Endodermal cell (in vitro differentiated cells): ENCODE results near the gene SYNE2. TPM values are rescaled to one million over a fixed set of nuclear protein-coding genes. Genes with fewer than 3 reads are reported as not detected.
A peak's percentile ranks its signal among the peaks of the same experiment; 100 is the strongest.

Source experiments
- DNase-seq: peaks from one replicate; pipeline ENCODE4 v3.0.0-alpha.2; 2017
- H3K27ac ChIP-seq: 2 replicates; pipeline ENCODE4 v1.5.1; 2013; ENCODE audit warnings: mild to moderate bottlenecking, low read depth, low read length, moderate library complexity
- H3K27me3 ChIP-seq: 2 replicates; pipeline ENCODE4 v1.6.1; 2013; ENCODE audit warnings: mild to moderate bottlenecking, low read length, moderate library complexity; ENCODE audit not compliant: insufficient read depth, control insufficient read depth, poor library complexity, severe bottlenecking
- H3K36me3 ChIP-seq: 2 replicates; pipeline ENCODE4 v1.7.0; 2013; ENCODE audit warnings: mild to moderate bottlenecking, low read length, moderate library complexity; ENCODE audit not compliant: control insufficient read depth, insufficient read depth
- H3K4me1 ChIP-seq: one replicate; pipeline ENCODE4 v1.7.0; 2013; ENCODE audit warnings: low read length; ENCODE audit not compliant: control insufficient read depth, insufficient read depth
- H3K4me3 ChIP-seq: 2 replicates; pipeline ENCODE4 v1.5.1; 2013; ENCODE audit warnings: mild to moderate bottlenecking, low read length, moderate library complexity
- H3K9ac ChIP-seq: 2 replicates; pipeline ENCODE4 v1.6.1; 2013; ENCODE audit warnings: mild to moderate bottlenecking, low read length, moderate library complexity; ENCODE audit not compliant: poor library complexity, severe bottlenecking; ENCODE audit errors: extremely low read depth
- H3K9me3 ChIP-seq: 2 replicates; pipeline ENCODE4 v1.6.1; 2013; ENCODE audit warnings: mild to moderate bottlenecking, low read length, moderate library complexity; ENCODE audit not compliant: control insufficient read depth
- H3K27ac Mint-ChIP-seq: 2 replicates; pipeline ENCODE4 v1.8.0; 2020; ENCODE audit warnings: mixed read lengths
- H3K27me3 Mint-ChIP-seq: 2 replicates; pipeline ENCODE4 v1.8.0; 2021; ENCODE audit warnings: mild to moderate bottlenecking, mixed read lengths; ENCODE audit not compliant: insufficient read depth
- H3K36me3 Mint-ChIP-seq: 2 replicates; pipeline ENCODE4 v1.8.0; 2020; ENCODE audit warnings: low read depth, mixed read lengths
- H3K4me1 Mint-ChIP-seq: 2 replicates; pipeline ENCODE4 v1.8.0; 2020; ENCODE audit warnings: mixed read lengths
- H3K4me3 Mint-ChIP-seq: 2 replicates; pipeline ENCODE4 v1.8.0; 2020; ENCODE audit warnings: mild to moderate bottlenecking, moderate library complexity, mixed read lengths
- H3K9me3 Mint-ChIP-seq: 2 replicates; pipeline ENCODE4 v1.8.0; 2020; ENCODE audit warnings: mild to moderate bottlenecking, mixed read lengths
- WGBS, 2 experiments: methylation state at CpG; one replicate each; pipeline versions ENCODE4 v1.1.5 to v1.1.7; 2013; ENCODE audit warnings: missing lambda C conversion rate in 2 of 2, mixed read lengths in 1 of 2; ENCODE audit not compliant: insufficient coverage in 1 of 2, insufficient read length in 1 of 2; 5-methylcytosine and 5-hydroxymethylcytosine counted together
- total RNA-seq, 2 donors: library from RNA; stranded (reverse); fragmentation: NEBNext Ultra II Directional in 1 of 2; extraction: Animal tissue kit (Norgen Biotek cat#: 25700) in 1 of 2; gene quantifications; 2 replicates in 1 of 2; 3 replicates in 1 of 2; pipeline ENCODE4 v1.2.1, GENCODE V29; 2021
- TF ChIP-seq, protein P1 (sequence below): fragments of 200-600 bp; sonication (generic); conservative IDR thresholded peaks from 2 replicates; pipeline ENCODE4 v1.5.0; 2021; ENCODE audit warnings: antibody characterized with exemption, mild to moderate bottlenecking

SYNE2 gene
- total RNA-seq, 2 donors from 2014 or later: 65.8 to 70.0 TPM

- Mint-ChIP-seq H3K9me3 (no peaks in the 10 kb centered on the region), H3K4me3 (no peak overlapping the region), H3K4me1 (no peaks in the 10 kb centered on the region), H3K27me3 (no peaks in the 10 kb centered on the region), H3K36me3 (peaks cover 32% of the 10 kb centered on the region), H3K27ac (peak overlapping the region; percentile 35)
- Histone ChIP-seq H3K27ac (no peak overlapping the region), H3K4me1 (peaks cover 4% of the 10 kb centered on the region), H3K27me3 (no peaks in the 10 kb centered on the region), H3K9ac (no peak overlapping the region), H3K36me3 (peaks cover 35% of the 10 kb centered on the region), H3K9me3 (no peaks in the 10 kb centered on the region), H3K4me3 (no peak overlapping the region)
- 83 to 92% methylated on average over 8 to 9 of the region's 9 CpGs for WGBS, 2 experiments
- peak; percentile 67 for DNase-seq
- TF ChIP-seq, protein P1, sequence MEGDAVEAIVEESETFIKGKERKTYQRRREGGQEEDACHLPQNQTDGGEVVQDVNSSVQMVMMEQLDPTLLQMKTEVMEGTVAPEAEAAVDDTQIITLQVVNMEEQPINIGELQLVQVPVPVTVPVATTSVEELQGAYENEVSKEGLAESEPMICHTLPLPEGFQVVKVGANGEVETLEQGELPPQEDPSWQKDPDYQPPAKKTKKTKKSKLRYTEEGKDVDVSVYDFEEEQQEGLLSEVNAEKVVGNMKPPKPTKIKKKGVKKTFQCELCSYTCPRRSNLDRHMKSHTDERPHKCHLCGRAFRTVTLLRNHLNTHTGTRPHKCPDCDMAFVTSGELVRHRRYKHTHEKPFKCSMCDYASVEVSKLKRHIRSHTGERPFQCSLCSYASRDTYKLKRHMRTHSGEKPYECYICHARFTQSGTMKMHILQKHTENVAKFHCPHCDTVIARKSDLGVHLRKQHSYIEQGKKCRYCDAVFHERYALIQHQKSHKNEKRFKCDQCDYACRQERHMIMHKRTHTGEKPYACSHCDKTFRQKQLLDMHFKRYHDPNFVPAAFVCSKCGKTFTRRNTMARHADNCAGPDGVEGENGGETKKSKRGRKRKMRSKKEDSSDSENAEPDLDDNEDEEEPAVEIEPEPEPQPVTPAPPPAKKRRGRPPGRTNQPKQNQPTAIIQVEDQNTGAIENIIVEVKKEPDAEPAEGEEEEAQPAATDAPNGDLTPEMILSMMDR: peak; percentile 59
Observed at GRCh38 chr14:64137657-64138290, 285.0 kb downstream of the SYNE2 start.

DNA sequence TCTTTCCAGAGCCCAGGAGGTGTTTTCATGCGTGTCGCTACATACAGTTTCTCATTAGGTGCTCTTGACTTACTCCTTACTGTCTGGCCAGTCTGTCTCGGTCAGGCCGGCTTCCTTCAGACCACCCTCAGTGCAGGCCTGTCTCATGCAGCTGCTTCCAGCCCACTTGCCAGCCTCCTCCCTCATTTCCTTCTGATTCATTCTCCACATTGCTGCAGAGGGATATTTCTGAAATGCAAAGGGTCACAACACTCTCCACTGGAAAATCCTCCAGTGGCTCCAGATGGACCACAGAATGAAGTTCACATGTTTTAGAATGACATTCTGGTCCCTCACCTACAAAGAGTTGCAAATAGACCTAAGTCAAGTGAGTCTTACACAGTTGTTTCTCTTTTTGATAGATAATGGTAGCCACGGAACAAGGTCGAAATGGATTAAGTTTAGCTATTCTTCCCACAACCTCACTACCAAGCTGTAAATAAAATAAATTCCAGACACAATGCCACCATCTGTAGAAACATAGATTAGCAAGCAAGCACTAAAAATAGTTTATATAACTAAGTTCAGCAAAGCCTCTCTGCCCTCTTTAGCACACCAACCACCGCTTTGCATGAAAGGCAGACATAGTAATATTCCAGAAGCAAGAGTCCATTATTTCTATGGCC is 294.5 kb downstream of the SYNE2 start:
- no peaks in the 10 kb centered on the region for H3K4me1 ChIP-seq
- H3K27me3 Mint-ChIP-seq: no peaks in the 10 kb centered on the region

GRCh38 chr14:64149921-64150320 is 297.1 kb downstream of the SYNE2 start:
- Mint-ChIP-seq H3K36me3 (peaks cover 17% of the 10 kb centered on the region), H3K27me3 (no peaks in the 10 kb centered on the region), H3K4me3 (no peak overlapping the region), H3K4me1 (no peaks in the 10 kb centered on the region), H3K27ac (no peak overlapping the region), H3K9me3 (no peaks in the 10 kb centered on the region)
- TF ChIP-seq, protein P1: no peak
- H3K9ac ChIP-seq: no peak overlapping the region
- peaks cover 14% of the 10 kb centered on the region for H3K36me3 ChIP-seq
- H3K4me3 ChIP-seq: no peak overlapping the region
- H3K4me1 ChIP-seq: no peaks in the 10 kb centered on the region
- no peaks in the 10 kb centered on the region for H3K27me3 ChIP-seq
- no peaks in the 10 kb centered on the region for H3K9me3 ChIP-seq
- no peak for DNase-seq
- H3K27ac ChIP-seq: no peak overlapping the region
- 83 to 88% methylated on average over 2 to 8 of the region's 8 CpGs for WGBS, 2 experiments

More for the DNA sequence above, 294.5 kb downstream of the SYNE2 start:
- Mint-ChIP-seq H3K4me1 (no peaks in the 10 kb centered on the region), H3K36me3 (peaks cover 12% of the 10 kb centered on the region), H3K9me3 (no peaks in the 10 kb centered on the region), H3K4me3 (no peak overlapping the region), H3K27ac (peak overlapping the region; percentile 37)
- Histone ChIP-seq H3K4me3 (no peak overlapping the region), H3K9me3 (no peaks in the 10 kb centered on the region), H3K36me3 (peaks cover 31% of the 10 kb centered on the region), H3K9ac (no peak overlapping the region), H3K27me3 (no peaks in the 10 kb centered on the region), H3K27ac (no peak overlapping the region)
- TF ChIP-seq, protein P1: no peak
- 91 to 96% methylated on average over 3 to 7 of the region's 7 CpGs for WGBS, 2 experiments
- DNase-seq: no peak
